GM18870 (cell line): ENCODE data around the gene FAM83B.
"Not testable (repeated sequence)": the region's sequence is repeated elsewhere in the genome, so short reads cannot be mapped to it uniquely, and the experiment has no call there.

ENCODE experiments used
- ATAC-seq: cut with Tn5 transposase; IDR thresholded peaks from one replicate; pipeline ENCODE4 v1.9.1; 2021; ENCODE audit warnings: moderate library complexity; ENCODE audit not compliant: unreplicated experiment

FAM83B gene

GRCh38 chr6:54861905-54862616 is 15.5 kb downstream of the FAM83B start:
- no peak for ATAC-seq

- no peak for ATAC-seq
Measured at GRCh38 chr6:54864272-54864671, 17.7 kb downstream of the FAM83B start.

- no peak for ATAC-seq
Measured at GRCh38 chr6:54865091-54865631, 18.6 kb downstream of the FAM83B start.

GRCh38 chr6:54868556-54868955 is 22.0 kb downstream of the FAM83B start:
- ATAC-seq: no peak

- no peak for ATAC-seq
Measured at GRCh38 chr6:54873599-54873998, 27.0 kb downstream of the FAM83B start.

- no peak for ATAC-seq
Measured at GRCh38 chr6:54874349-54875048, 27.9 kb downstream of the FAM83B start.

GRCh38 chr6:54875539-54875938 is 29.0 kb downstream of the FAM83B start:
- ATAC-seq: no peak

GRCh38 chr6:54876365-54876764 is 29.8 kb downstream of the FAM83B start:
- no peak for ATAC-seq

- ATAC-seq: no peak
Measured at GRCh38 chr6:54876871-54877270, 30.3 kb downstream of the FAM83B start.

GRCh38 chr6:54877713-54878317 is 31.2 kb downstream of the FAM83B start:
- peak; percentile 82 for ATAC-seq

- no peak for ATAC-seq
Measured at GRCh38 chr6:54878718-54879117, 32.1 kb downstream of the FAM83B start.

GRCh38 chr6:54879188-54879985 is 32.8 kb downstream of the FAM83B start:
- no peak for ATAC-seq

- ATAC-seq: no peak
Measured at GRCh38 chr6:54881067-54881730, 34.6 kb downstream of the FAM83B start.

- not testable (repeated sequence) for ATAC-seq
Measured at GRCh38 chr6:54881891-54882290, 35.3 kb downstream of the FAM83B start.

GRCh38 chr6:54886932-54887584 is 40.5 kb downstream of the FAM83B start:
- no peak for ATAC-seq

- ATAC-seq: no peak
Measured at GRCh38 chr6:54891536-54891935, 45.0 kb downstream of the FAM83B start.

GRCh38 chr6:54892831-54893230 is 46.3 kb downstream of the FAM83B start:
- ATAC-seq: no peak

GRCh38 chr6:54893818-54894217 is 47.2 kb downstream of the FAM83B start:
- no peak for ATAC-seq

GRCh38 chr6:54896302-54896701 is 49.7 kb downstream of the FAM83B start:
- no peak for ATAC-seq
